Hair follicle dermal papilla cell (primary cell): ENCODE measurements around the gene COL4A2. TPM values are rescaled to one million over a fixed set of nuclear protein-coding genes. Genes with fewer than 3 reads are reported as not detected.

Experiments used
- small RNA-seq: library from RNA; depleted of rRNA; stranded (forward); fragments of <200 nt; gene quantifications from one replicate; pipeline ENCODE3, GENCODE V24; 2012
- total RNA-seq: library from RNA; depleted of rRNA; stranded (reverse); fragments of >200 nt; gene quantifications from 2 replicates; pipeline ENCODE4 v1.2.3, GENCODE V29; 2012

Gene COL4A2
- total RNA-seq, result 63.6 and 72.4 TPM in 2 replicates

DNA sequence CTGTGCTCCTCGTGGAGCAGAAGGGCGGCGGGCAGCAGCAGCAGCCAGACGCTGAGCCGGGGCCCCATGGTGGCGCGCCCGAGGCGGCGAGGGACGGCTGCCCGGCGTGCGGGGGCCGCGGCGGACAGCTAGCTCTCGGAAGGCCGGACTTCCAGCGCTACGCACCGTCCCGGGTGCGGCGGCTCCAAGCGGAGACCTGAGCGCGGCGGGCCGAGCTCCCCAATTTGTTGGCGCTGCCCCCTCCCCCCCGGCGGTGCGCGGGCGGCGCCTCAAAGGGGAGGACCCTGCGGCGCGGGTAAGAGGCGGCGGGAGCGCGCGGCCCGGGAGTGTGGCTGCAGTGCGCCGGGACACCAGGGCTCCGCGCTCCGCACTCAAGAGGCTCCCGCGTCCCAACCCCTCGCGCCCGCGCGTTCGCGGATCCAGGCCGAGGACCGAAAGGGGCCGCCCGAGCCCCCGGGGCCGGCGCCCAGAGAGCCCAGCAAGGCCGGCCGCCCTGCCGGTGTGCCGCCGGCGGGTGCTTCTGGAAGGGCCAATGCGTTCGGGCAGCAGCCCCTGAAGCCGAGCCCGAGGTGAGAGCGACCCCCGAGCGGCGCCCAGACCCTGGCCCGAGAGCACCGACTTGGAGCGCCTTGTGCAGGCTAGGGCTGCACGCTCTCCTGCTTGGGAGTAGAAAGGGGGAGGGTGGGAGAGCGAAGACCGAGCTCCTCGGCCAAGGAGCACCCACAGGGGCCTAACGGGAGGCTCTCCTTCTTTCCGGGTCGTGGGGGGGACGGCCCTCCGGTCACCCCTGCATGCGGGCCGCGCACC is at the start of gene COL4A2, which contains the start of gene COL4A1:
COL4A2 (plus strand) TSS at position 325 of the 807 bp plus-strand sequence. CDS start 620 bp downstream, outside the sequence.
COL4A1 (minus strand) TSS at position 198 of the 807 bp plus-strand sequence; CDS start at position 68, 130 bp downstream.

GRCh38 chr13:110561344-110562035 is 254.4 kb downstream of the COL4A2 start, which contains the start of gene RAB20:
RAB20 (minus strand) TSS chr13:110561722; CDS start chr13:110561519, 203 bp downstream.

Small RNA genes within 50 kb of the gene (small RNA-seq; reads per million reads assigned to genes)
- gene MIR8073, result not detected

Other genes with a start within 250 kb of the COL4A2 start
- gene COL4A1, start 127 bp upstream of the COL4A2 start, total RNA-seq, result 51.3 and 56.8 TPM in 2 replicates